Tibial nerve (tissue), 4 donors: Measurements from ENCODE around the gene PDCD10. TPM values are rescaled to one million over a fixed set of nuclear protein-coding genes. Genes with fewer than 3 reads are reported as not detected.

Experiments used
- DNase-seq, 2 donors: peaks; one replicate each; pipeline ENCODE4 v3.0.0-alpha.2; 2019; ENCODE audit warnings: low spot score in 2 of 2
- H3K27ac ChIP-seq, 4 donors: fragments of 200-600 bp; sonication (generic) in 3 of 4; one replicate each; pipeline ENCODE4 v1.5.1; 2017 to 2019; ENCODE audit warnings: mild to moderate bottlenecking in 1 of 4
- H3K27me3 ChIP-seq, 2 donors: fragments of 200-600 bp; sonication (generic) in 1 of 2; one replicate each; pipeline versions ENCODE4 v1.5.1 to v1.6.0; 2017 to 2019
- H3K36me3 ChIP-seq, 3 donors: fragments of 200-600 bp; sonication (generic); one replicate each; pipeline ENCODE4 v1.5.1; 2018 to 2019
- H3K4me1 ChIP-seq, 4 donors: fragments of 200-600 bp; sonication (generic) in 3 of 4; one replicate each; pipeline ENCODE4 v1.5.1; 2017 to 2019
- H3K4me3 ChIP-seq, 4 donors: fragments of 200-600 bp; sonication (generic) in 3 of 4; one replicate each; pipeline ENCODE4 v1.5.1; 2017 to 2019; ENCODE audit warnings: mild to moderate bottlenecking in 1 of 4, moderate library complexity in 1 of 4
- H3K9me3 ChIP-seq, 4 donors: fragments of 200-600 bp; sonication (generic) in 3 of 4; one replicate each; pipeline ENCODE4 v1.5.1; 2017 to 2019
- CTCF ChIP-seq, 5 experiments: fragments of 200-600 bp in 3 of 5; fragments of 450-650 bp in 2 of 5; sonication (generic) in 3 of 5; IDR thresholded peaks; one replicate each; pipeline ENCODE4 v1.5.1; 2016 to 2019; ENCODE audit warnings: antibody characterized with exemption in 5 of 5, mild to moderate bottlenecking in 3 of 5, moderate library complexity in 2 of 5
- EP300 ChIP-seq, 2 donors: sonication (generic); formaldehyde crosslinking; IDR thresholded peaks; one replicate each; pipeline ENCODE4 v1.6.1; 2017; ENCODE audit warnings: antibody characterized with exemption in 2 of 2, mild to moderate bottlenecking in 1 of 2
- POLR2A ChIP-seq, 2 donors: fragments of 450-650 bp; IDR thresholded peaks; one replicate each; pipeline ENCODE4 v1.6.1; 2017; ENCODE audit warnings: antibody characterized with exemption in 2 of 2, mild to moderate bottlenecking in 2 of 2, moderate library complexity in 2 of 2
- WGBS, 2 donors: methylation state at CpG; one replicate each; pipeline ENCODE4 v1.1.5; 2018; 5-methylcytosine and 5-hydroxymethylcytosine counted together
- total RNA-seq, 4 donors: library from RNA; depleted of rRNA; stranded (reverse); fragments of >200 nt; gene quantifications; one replicate each; pipeline ENCODE4 v1.1.0, GENCODE V29; 2016

Gene PDCD10
- total RNA-seq, 4 donors from 2014 or later, result 62.1 to 69.9 (median 69.2) TPM

DNA sequence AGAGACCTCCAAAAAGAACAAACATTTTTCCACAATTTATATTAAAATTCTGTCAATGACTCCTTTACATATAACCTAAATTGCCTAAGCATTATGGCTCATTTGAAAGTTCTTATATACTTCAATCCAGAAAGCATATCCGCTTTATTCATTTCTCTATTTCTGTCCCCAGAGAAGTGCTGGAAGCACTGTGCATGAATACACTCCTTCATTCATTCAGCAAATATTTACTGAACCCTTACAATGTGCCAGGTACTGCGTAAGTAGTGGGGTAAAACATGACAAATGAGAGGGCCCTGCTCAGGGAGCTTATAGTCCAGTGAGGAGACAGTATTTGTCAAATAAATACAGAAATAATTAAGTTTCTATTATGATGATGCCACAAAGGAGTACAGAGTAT is 3.3 kb downstream of the PDCD10 start:
- TF ChIP-seq CTCF (IDR thresholded peaks at IDR 0.05), result no peak
- TF ChIP-seq EP300 (IDR thresholded peaks at IDR 0.05), result no peak
- TF ChIP-seq POLR2A (IDR thresholded peaks at IDR 0.05), result no peak
- Histone ChIP-seq H3K27ac (no peak overlapping the region), H3K27me3 (no peaks in the 10 kb centered on the region), H3K4me1 (peaks cover 0 to 48% (median 17%) of the 10 kb centered on the region in 4 donors), H3K9me3 (no peaks in the 10 kb centered on the region), H3K4me3 (no peak overlapping the region), H3K36me3 (no peaks in the 10 kb centered on the region)
- WGBS, 2 donors, result 89 to 92% methylated on average over 2 of the region's 2 CpGs
- no peak for DNase-seq

DNA sequence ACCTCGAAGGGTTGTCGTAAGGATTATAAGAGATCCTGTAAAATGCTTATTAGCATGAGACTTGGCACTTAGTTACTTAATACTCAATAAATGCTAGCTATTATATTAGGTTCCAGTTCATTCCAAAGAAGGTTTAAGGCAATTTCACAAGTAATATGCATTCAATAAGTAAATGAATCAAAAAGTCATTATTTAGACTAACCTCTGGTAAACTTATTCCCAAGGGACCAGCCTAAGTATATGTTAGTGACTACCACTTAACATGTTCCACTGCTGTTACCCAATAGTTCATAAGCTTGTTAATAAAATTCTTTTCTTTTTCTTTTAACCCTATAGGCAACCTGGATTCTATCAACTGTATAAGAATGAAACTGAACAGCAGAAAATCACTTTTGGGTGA is 5.1 kb downstream of the PDCD10 start:
- H3K4me1 ChIP-seq, result peaks cover 0 to 42% (median 12%) of the 10 kb centered on the region in 4 donors
- no peaks in the 10 kb centered on the region for H3K9me3 ChIP-seq
- no peak overlapping the region for H3K4me3 ChIP-seq
- H3K36me3 ChIP-seq, result no peaks in the 10 kb centered on the region
- no peak overlapping the region for H3K27ac ChIP-seq
- no peak for TF ChIP-seq POLR2A (IDR thresholded peaks at IDR 0.05)
- TF ChIP-seq CTCF (IDR thresholded peaks at IDR 0.05), result no peak
- TF ChIP-seq EP300 (IDR thresholded peaks at IDR 0.05), result no peak
- H3K27me3 ChIP-seq, result no peaks in the 10 kb centered on the region
- no peak for DNase-seq
- WGBS, 2 donors, result 90 to 97% methylated on average over 2 of the region's 2 CpGs

- Histone ChIP-seq H3K4me3 (no peak overlapping the region), H3K36me3 (no peaks in the 10 kb centered on the region), H3K27ac (no peak overlapping the region), H3K9me3 (no peaks in the 10 kb centered on the region), H3K27me3 (no peaks in the 10 kb centered on the region), H3K4me1 (peaks cover 0 to 38% (median 11%) of the 10 kb centered on the region in 4 donors)
- 76 to 83% methylated on average over 3 of the region's 3 CpGs for WGBS, 2 donors
- DNase-seq, result no peak
- TF ChIP-seq EP300 (IDR thresholded peaks at IDR 0.05), result no peak
- TF ChIP-seq POLR2A (IDR thresholded peaks at IDR 0.05), result no peak
- no peak for TF ChIP-seq CTCF (IDR thresholded peaks at IDR 0.05)
Observed at GRCh38 chr3:167728632-167729323, 5.9 kb downstream of the PDCD10 start.

DNA sequence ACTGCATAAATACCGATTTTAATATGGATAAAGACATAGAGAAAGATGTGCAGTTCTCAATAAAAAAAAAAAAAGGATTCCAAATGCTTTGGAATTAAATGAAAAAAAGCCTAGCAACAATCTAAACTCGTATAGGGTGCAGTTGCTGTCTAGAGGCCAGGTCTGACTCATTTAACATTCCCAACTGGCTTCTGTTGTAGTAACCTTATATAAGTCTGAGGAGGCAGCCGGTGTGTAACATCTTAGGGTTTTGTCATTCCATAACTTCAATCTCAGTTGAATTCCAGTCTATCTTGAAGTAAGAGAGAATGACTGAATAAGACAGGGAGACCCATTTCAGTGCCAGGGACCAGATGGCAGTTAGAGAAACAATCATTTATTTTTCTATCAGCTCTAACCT is 6.5 kb downstream of the PDCD10 start:
- H3K27me3 ChIP-seq, result no peaks in the 10 kb centered on the region
- H3K4me3 ChIP-seq, result no peak overlapping the region
- H3K9me3 ChIP-seq, result no peaks in the 10 kb centered on the region
- 67 to 72% methylated on average over 3 of the region's 3 CpGs for WGBS, 2 donors
- DNase-seq, result no peak
- H3K27ac ChIP-seq, result no peak overlapping the region
- H3K36me3 ChIP-seq, result no peaks in the 10 kb centered on the region
- no peak for TF ChIP-seq CTCF (IDR thresholded peaks at IDR 0.05)
- no peak for TF ChIP-seq POLR2A (IDR thresholded peaks at IDR 0.05)
- TF ChIP-seq EP300 (IDR thresholded peaks at IDR 0.05), result no peak
- peaks cover 0 to 32% (median 5%) of the 10 kb centered on the region in 4 donors for H3K4me1 ChIP-seq

- Histone ChIP-seq H3K27ac (no peak overlapping the region), H3K36me3 (peaks cover 0 to 14% (median 3%) of the 10 kb centered on the region in 3 donors), H3K9me3 (no peaks in the 10 kb centered on the region), H3K27me3 (no peaks in the 10 kb centered on the region), H3K4me1 (peaks cover 0 to 11% (median 2%) of the 10 kb centered on the region in 4 donors), H3K4me3 (no peak overlapping the region)
- WGBS, 2 donors, result 74 to 80% methylated on average over 3 of the region's 3 CpGs
- TF ChIP-seq POLR2A (IDR thresholded peaks at IDR 0.05) (no peak), CTCF (IDR thresholded peaks at IDR 0.05) (no peak), EP300 (IDR thresholded peaks at IDR 0.05) (no peak)
- DNase-seq, result no peak
Observed at GRCh38 chr3:167723872-167724271, 10.8 kb downstream of the PDCD10 start.
